Activated CD4-positive, alpha-beta T cell treated with anti-CD3 and anti-CD28 coated beads for 1 hour (primary cell): ENCODE data around the gene SDHAF3.
"Not testable (repeated sequence)": the region's sequence is repeated elsewhere in the genome, so short reads cannot be mapped to it uniquely, and the experiment has no call there.

Source experiments
- DNase-seq: peaks from one replicate; pipeline ENCODE4 v3.0.0-alpha.2; 2020

The SDHAF3 gene

GRCh38 chr7:97126483-97127171 is 9.1 kb downstream of the SDHAF3 start:
- no peak for DNase-seq

- no peak for DNase-seq
Measured at GRCh38 chr7:97128736-97129135, 11.2 kb downstream of the SDHAF3 start.

- no peak for DNase-seq
Measured at GRCh38 chr7:97130417-97131139, 13.1 kb downstream of the SDHAF3 start.

- DNase-seq = no peak
Measured at GRCh38 chr7:97133159-97133558, 15.7 kb downstream of the SDHAF3 start.

- DNase-seq = no peak
Measured at GRCh38 chr7:97138830-97139229, 21.3 kb downstream of the SDHAF3 start.

- no peak for DNase-seq
Measured at GRCh38 chr7:97145068-97145467, 27.6 kb downstream of the SDHAF3 start.

- no peak for DNase-seq
Measured at GRCh38 chr7:97149843-97150242, 32.3 kb downstream of the SDHAF3 start.

- no peak for DNase-seq
Measured at GRCh38 chr7:97155897-97156418, 38.5 kb downstream of the SDHAF3 start.

GRCh38 chr7:97159984-97160383 is 42.5 kb downstream of the SDHAF3 start:
- DNase-seq = not testable (repeated sequence)

GRCh38 chr7:97161609-97162008 is 44.1 kb downstream of the SDHAF3 start:
- DNase-seq = not testable (repeated sequence)

GRCh38 chr7:97166308-97166707 is 48.8 kb downstream of the SDHAF3 start:
- DNase-seq = no peak

GRCh38 chr7:97167176-97167575 is 49.7 kb downstream of the SDHAF3 start:
- no peak for DNase-seq

GRCh38 chr7:97167749-97168148 is 50.3 kb downstream of the SDHAF3 start:
- DNase-seq = no peak

- no peak for DNase-seq
Measured at GRCh38 chr7:97174303-97174702, 56.8 kb downstream of the SDHAF3 start.

- DNase-seq = no peak
Measured at GRCh38 chr7:97179454-97180104, 62.1 kb downstream of the SDHAF3 start.

- DNase-seq = no peak
Measured at GRCh38 chr7:97187067-97187466, 69.6 kb downstream of the SDHAF3 start.

- DNase-seq = not testable (repeated sequence)
Measured at GRCh38 chr7:97196174-97196573, 78.7 kb downstream of the SDHAF3 start.

GRCh38 chr7:97198596-97198995 is 81.1 kb downstream of the SDHAF3 start:
- no peak for DNase-seq

GRCh38 chr7:97200018-97200417 is 82.5 kb downstream of the SDHAF3 start:
- no peak for DNase-seq

- DNase-seq = no peak
Measured at GRCh38 chr7:97203957-97204356, 86.5 kb downstream of the SDHAF3 start.

GRCh38 chr7:97204821-97205220 is 87.3 kb downstream of the SDHAF3 start:
- no peak for DNase-seq

- DNase-seq = no peak
Measured at GRCh38 chr7:97215556-97215955, 98.1 kb downstream of the SDHAF3 start.

GRCh38 chr7:97218767-97219166 is 101.3 kb downstream of the SDHAF3 start:
- no peak for DNase-seq

GRCh38 chr7:97219237-97219636 is 101.7 kb downstream of the SDHAF3 start:
- no peak for DNase-seq
